ENCODE data around the gene PROSER3. TPM values are rescaled to one million over a fixed set of nuclear protein-coding genes. Genes with fewer than 3 reads are reported as not detected.

The PROSER3 gene
- total RNA-seq, 4 donors from 2014 or later: 9.6 to 23.8 (median 17.1) TPM

GRCh38 chr19:35713904-35714495 is 44.0 kb upstream of the PROSER3 start:
- H3K27ac ChIP-seq: no peak overlapping the region
- no peaks in the 10 kb centered on the region for H3K36me3 ChIP-seq
- H3K4me3 ChIP-seq: no peak overlapping the region
- WGBS: 83% methylated on average over 12 of the region's 12 CpGs
- DNase-seq (ENCODE audit: low spot score in 2 of 2): no peak
- H3K9me3 ChIP-seq: no peaks in the 10 kb centered on the region
- H3K27me3 ChIP-seq: no peaks in the 10 kb centered on the region
- H3K4me1 ChIP-seq: peaks cover 24% of the 10 kb centered on the region
- TF ChIP-seq POLR2AphosphoS5 (IDR thresholded peaks at IDR 0.05) (no peak), POLR2A (IDR thresholded peaks at IDR 0.05) (no peak), EP300 (IDR thresholded peaks at IDR 0.05) (no peak)
- TF ChIP-seq, protein P1, sequence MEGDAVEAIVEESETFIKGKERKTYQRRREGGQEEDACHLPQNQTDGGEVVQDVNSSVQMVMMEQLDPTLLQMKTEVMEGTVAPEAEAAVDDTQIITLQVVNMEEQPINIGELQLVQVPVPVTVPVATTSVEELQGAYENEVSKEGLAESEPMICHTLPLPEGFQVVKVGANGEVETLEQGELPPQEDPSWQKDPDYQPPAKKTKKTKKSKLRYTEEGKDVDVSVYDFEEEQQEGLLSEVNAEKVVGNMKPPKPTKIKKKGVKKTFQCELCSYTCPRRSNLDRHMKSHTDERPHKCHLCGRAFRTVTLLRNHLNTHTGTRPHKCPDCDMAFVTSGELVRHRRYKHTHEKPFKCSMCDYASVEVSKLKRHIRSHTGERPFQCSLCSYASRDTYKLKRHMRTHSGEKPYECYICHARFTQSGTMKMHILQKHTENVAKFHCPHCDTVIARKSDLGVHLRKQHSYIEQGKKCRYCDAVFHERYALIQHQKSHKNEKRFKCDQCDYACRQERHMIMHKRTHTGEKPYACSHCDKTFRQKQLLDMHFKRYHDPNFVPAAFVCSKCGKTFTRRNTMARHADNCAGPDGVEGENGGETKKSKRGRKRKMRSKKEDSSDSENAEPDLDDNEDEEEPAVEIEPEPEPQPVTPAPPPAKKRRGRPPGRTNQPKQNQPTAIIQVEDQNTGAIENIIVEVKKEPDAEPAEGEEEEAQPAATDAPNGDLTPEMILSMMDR (IDR thresholded peaks at IDR 0.05): no peak

GRCh38 chr19:35714601-35715354 is 43.2 kb upstream of the PROSER3 start:
- TF ChIP-seq POLR2A (IDR thresholded peaks at IDR 0.05) (no peak), EP300 (IDR thresholded peaks at IDR 0.05) (no peak), POLR2AphosphoS5 (IDR thresholded peaks at IDR 0.05) (no peak)
- TF ChIP-seq, protein P1 (IDR thresholded peaks at IDR 0.05): no peak
- no peaks in the 10 kb centered on the region for H3K9me3 ChIP-seq
- peaks cover 31% of the 10 kb centered on the region for H3K4me1 ChIP-seq
- H3K27ac ChIP-seq: no peak overlapping the region
- H3K36me3 ChIP-seq: no peaks in the 10 kb centered on the region
- WGBS: 75% methylated on average over 14 of the region's 14 CpGs
- no peak overlapping the region for H3K4me3 ChIP-seq
- H3K27me3 ChIP-seq: no peaks in the 10 kb centered on the region
- peak in 1 of 2 donors; percentile 76 for DNase-seq (ENCODE audit: low spot score in 2 of 2)

GRCh38 chr19:35715355-35715809 is 42.6 kb upstream of the PROSER3 start:
- Histone ChIP-seq H3K27ac (no peak overlapping the region), H3K4me3 (peak overlapping the region; percentile 89), H3K27me3 (no peaks in the 10 kb centered on the region), H3K36me3 (peaks cover 2% of the 10 kb centered on the region), H3K9me3 (no peaks in the 10 kb centered on the region), H3K4me1 (peaks cover 34% of the 10 kb centered on the region)
- 92% methylated on average over 2 of the region's 7 CpGs for WGBS
- TF ChIP-seq EP300 (IDR thresholded peaks at IDR 0.05): no peak
- no peak for TF ChIP-seq POLR2A (IDR thresholded peaks at IDR 0.05)
- TF ChIP-seq POLR2AphosphoS5 (IDR thresholded peaks at IDR 0.05): no peak
- TF ChIP-seq, protein P1 (IDR thresholded peaks at IDR 0.05): no peak
- peak in 1 of 2 donors; percentile 70 for DNase-seq (ENCODE audit: low spot score in 2 of 2)

DNA sequence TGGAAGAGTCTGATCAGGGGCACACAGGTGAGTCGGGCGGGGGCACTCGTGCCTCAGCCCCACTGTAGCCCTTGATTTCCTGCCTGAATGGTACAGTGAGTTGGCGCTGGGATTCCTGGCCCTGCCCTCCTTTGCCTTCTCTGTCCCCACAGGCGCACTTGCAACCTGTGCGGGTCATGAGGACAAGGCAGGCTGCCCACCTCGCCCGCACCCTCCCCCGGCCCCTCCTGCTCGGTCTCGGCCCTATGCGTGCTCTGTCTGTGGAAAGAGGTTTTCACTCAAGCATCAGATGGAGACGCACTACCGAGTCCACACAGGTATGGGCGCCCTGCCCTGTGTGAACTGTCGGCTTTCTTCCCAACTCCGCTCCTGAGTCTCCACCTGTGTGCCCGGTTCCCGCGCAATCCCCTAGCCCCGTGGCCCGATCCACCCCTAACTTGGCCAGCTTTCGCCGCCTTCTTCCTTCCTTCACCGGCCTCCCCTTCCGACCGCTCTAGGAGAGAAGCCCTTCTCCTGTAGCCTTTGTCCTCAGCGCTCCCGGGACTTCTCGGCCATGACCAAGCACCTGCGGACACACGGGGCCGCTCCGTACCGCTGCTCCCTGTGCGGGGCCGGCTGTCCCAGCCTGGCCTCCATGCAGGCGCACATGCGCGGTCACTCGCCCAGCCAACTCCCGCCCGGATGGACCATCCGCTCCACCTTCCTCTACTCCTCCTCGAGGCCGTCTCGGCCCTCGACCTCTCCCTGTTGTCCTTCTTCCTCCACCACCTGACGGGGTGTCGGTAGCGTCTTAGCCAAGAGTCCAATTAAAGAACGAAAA is 41.8 kb upstream of the PROSER3 start:
- Histone ChIP-seq H3K36me3 (peaks cover 10% of the 10 kb centered on the region), H3K4me3 (peak overlapping the region; percentile 89), H3K27me3 (no peaks in the 10 kb centered on the region), H3K27ac (peak overlapping the region; percentile 91), H3K9me3 (no peaks in the 10 kb centered on the region), H3K4me1 (peaks cover 34% of the 10 kb centered on the region)
- DNase-seq (ENCODE audit: low spot score in 2 of 2): peak in 1 of 2 donors; percentile 81
- 1% methylated on average over 34 of the region's 52 CpGs for WGBS
- no peak for TF ChIP-seq POLR2AphosphoS5 (IDR thresholded peaks at IDR 0.05)
- TF ChIP-seq EP300 (IDR thresholded peaks at IDR 0.05): no peak
- TF ChIP-seq, protein P1 (IDR thresholded peaks at IDR 0.05): no peak
- no peak for TF ChIP-seq POLR2A (IDR thresholded peaks at IDR 0.05)

Measured in suprapubic skin (tissue), 4 donors.